Measurements from ENCODE around the gene CLSTN1. TPM values are rescaled to one million over a fixed set of nuclear protein-coding genes. Genes with fewer than 3 reads are reported as not detected.

Gene CLSTN1
- total RNA-seq, 1 donor from 2014 or later = 75.4 TPM

- peaks cover 3% of the 10 kb centered on the region for H3K27me3 Mint-ChIP-seq (ENCODE audit: insufficient read depth, low read depth)
- no peak overlapping the region for H2AFZ ChIP-seq (replicated peaks)
- peaks cover 7% of the 10 kb centered on the region for H3F3A ChIP-seq (ENCODE audit: low read depth)
- no peaks in the 10 kb centered on the region for H4K20me1 ChIP-seq (ENCODE audit: low read depth)
- H3K9ac ChIP-seq = no peak overlapping the region
- TF ChIP-seq EZH2 (IDR thresholded peaks at IDR 0.05) = no peak
- no peaks in the 10 kb centered on the region for H3K4me1 ChIP-seq
- no peak overlapping the region for H3K27ac ChIP-seq
- no peaks in the 10 kb centered on the region for H3K36me3 ChIP-seq
- DNase-seq (ENCODE audit: low spot score) = no peak
- no peaks in the 10 kb centered on the region for H3K79me2 ChIP-seq (ENCODE audit: low read depth)
- no peaks in the 10 kb centered on the region for H3K9me3 ChIP-seq (ENCODE audit: low read depth)
- no peaks in the 10 kb centered on the region for H3K4me1 Mint-ChIP-seq
- no peak overlapping the region for H3K4me3 ChIP-seq
- H3K27ac Mint-ChIP-seq = no peak overlapping the region
- H3K9me3 Mint-ChIP-seq = no peaks in the 10 kb centered on the region
- H3K4me2 ChIP-seq = no peak overlapping the region
- H3K36me3 Mint-ChIP-seq = no peaks in the 10 kb centered on the region
- H3K4me3 Mint-ChIP-seq = no peak overlapping the region
- H3K27me3 ChIP-seq = no peaks in the 10 kb centered on the region
Observed at GRCh38 chr1:9711466-9712020, 112.2 kb downstream of the CLSTN1 start.

DNA sequence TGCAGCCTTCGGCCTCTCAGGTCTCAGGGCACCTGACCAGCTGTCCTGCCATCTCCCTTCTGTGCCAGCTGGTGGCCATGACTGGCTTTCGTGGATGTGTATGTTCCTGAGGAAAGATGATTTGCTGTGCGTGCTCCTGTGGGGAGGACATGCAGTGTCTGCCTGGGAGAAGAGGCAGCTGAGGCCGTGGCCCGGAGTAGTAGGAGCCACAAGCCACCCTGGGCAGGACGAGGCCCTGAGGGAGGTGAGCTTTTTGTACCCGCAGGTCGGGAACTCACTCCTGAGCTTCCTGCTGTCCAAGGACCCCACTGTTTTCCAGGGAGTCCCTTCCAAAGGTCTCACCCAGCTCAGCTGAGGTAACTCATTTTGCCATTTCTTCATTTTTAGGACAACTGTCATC lies 113.7 kb downstream of the CLSTN1 start:
- no peaks in the 10 kb centered on the region for H3K36me3 Mint-ChIP-seq
- no peaks in the 10 kb centered on the region for H3K9me3 Mint-ChIP-seq
- H3K4me3 ChIP-seq = no peak overlapping the region
- no peak overlapping the region for H3K27ac Mint-ChIP-seq
- no peak overlapping the region for H3K4me2 ChIP-seq
- H3K4me1 Mint-ChIP-seq = no peaks in the 10 kb centered on the region
- no peaks in the 10 kb centered on the region for H3K9me3 ChIP-seq (ENCODE audit: low read depth)
- no peaks in the 10 kb centered on the region for H3K79me2 ChIP-seq (ENCODE audit: low read depth)
- no peaks in the 10 kb centered on the region for H3K36me3 ChIP-seq
- no peak for TF ChIP-seq EZH2 (IDR thresholded peaks at IDR 0.05)
- no peak for TF ChIP-seq EZH2phosphoT487 (IDR thresholded peaks at IDR 0.05)
- TF ChIP-seq CTCF (IDR thresholded peaks at IDR 0.05) = no peak
- peaks cover 7% of the 10 kb centered on the region for H3F3A ChIP-seq (ENCODE audit: low read depth)
- H3K4me1 ChIP-seq = no peaks in the 10 kb centered on the region
- peaks cover 6% of the 10 kb centered on the region for H3K27me3 Mint-ChIP-seq (ENCODE audit: insufficient read depth, low read depth)
- H2AFZ ChIP-seq (replicated peaks) = no peak overlapping the region
- H3K27me3 ChIP-seq = no peaks in the 10 kb centered on the region
- H4K20me1 ChIP-seq (ENCODE audit: low read depth) = no peaks in the 10 kb centered on the region
- H3K4me3 Mint-ChIP-seq = no peak overlapping the region
- no peak overlapping the region for H3K27ac ChIP-seq
- DNase-seq (ENCODE audit: low spot score) = peak; percentile 1
- H3K9ac ChIP-seq = no peak overlapping the region

DNA sequence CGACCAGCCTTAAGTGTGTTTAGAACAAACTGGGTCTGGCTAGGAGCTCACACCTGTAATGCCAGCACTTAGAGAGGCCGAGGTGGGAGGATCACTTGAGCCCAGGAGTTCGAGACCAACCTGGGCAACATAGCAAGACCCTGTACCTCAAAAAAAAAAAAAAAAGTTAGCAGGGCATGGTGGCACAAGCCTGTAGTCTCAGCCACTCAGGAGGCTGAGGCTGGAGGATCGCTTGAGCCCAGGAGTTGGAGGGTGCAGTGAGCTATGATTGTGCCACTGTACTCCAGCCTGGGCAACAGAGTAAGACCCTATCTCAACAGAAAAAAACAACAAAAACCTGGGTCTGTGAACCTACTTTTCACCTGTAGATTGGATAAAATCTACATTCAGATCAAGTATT lies 117.6 kb downstream of the CLSTN1 start:
- Histone ChIP-seq H3K27me3 (no peaks in the 10 kb centered on the region), H3K9me3 (ENCODE audit: low read depth) (no peaks in the 10 kb centered on the region), H4K20me1 (ENCODE audit: low read depth) (no peaks in the 10 kb centered on the region), H3K27ac (no peak overlapping the region), H3K9ac (no peak overlapping the region), H3K36me3 (no peaks in the 10 kb centered on the region), H3K4me1 (no peaks in the 10 kb centered on the region), H3K79me2 (ENCODE audit: low read depth) (no peaks in the 10 kb centered on the region), H2AFZ (replicated peaks) (no peak overlapping the region), H3F3A (ENCODE audit: low read depth) (no peaks in the 10 kb centered on the region), H3K4me2 (no peak overlapping the region), H3K4me3 (no peak overlapping the region)
- Mint-ChIP-seq H3K9me3 (peaks cover 6% of the 10 kb centered on the region), H3K4me1 (peaks cover under 1% of the 10 kb centered on the region), H3K4me3 (no peak overlapping the region), H3K27me3 (ENCODE audit: insufficient read depth, low read depth) (peaks cover 6% of the 10 kb centered on the region), H3K27ac (no peak overlapping the region), H3K36me3 (no peaks in the 10 kb centered on the region)
- DNase-seq (ENCODE audit: low spot score) = no peak
- TF ChIP-seq EZH2phosphoT487 (IDR thresholded peaks at IDR 0.05) (no peak), EZH2 (IDR thresholded peaks at IDR 0.05) (no peak), CTCF (IDR thresholded peaks at IDR 0.05) (no peak)

GRCh38 chr1:9705337-9706093 lies 118.2 kb downstream of the CLSTN1 start:
- Mint-ChIP-seq H3K9me3 (peaks cover 6% of the 10 kb centered on the region), H3K36me3 (no peaks in the 10 kb centered on the region), H3K4me1 (peaks cover 7% of the 10 kb centered on the region), H3K4me3 (no peak overlapping the region), H3K27me3 (ENCODE audit: insufficient read depth, low read depth) (peaks cover 6% of the 10 kb centered on the region), H3K27ac (no peak overlapping the region)
- H2AFZ ChIP-seq (replicated peaks) = no peak overlapping the region
- no peak overlapping the region for H3K27ac ChIP-seq
- no peaks in the 10 kb centered on the region for H3K79me2 ChIP-seq (ENCODE audit: low read depth)
- H3K36me3 ChIP-seq = no peaks in the 10 kb centered on the region
- no peaks in the 10 kb centered on the region for H3F3A ChIP-seq (ENCODE audit: low read depth)
- no peak for TF ChIP-seq CTCF (IDR thresholded peaks at IDR 0.05)
- TF ChIP-seq EZH2phosphoT487 (IDR thresholded peaks at IDR 0.05) = no peak
- no peak for TF ChIP-seq EZH2 (IDR thresholded peaks at IDR 0.05)
- H3K9me3 ChIP-seq (ENCODE audit: low read depth) = no peaks in the 10 kb centered on the region
- H3K27me3 ChIP-seq = no peaks in the 10 kb centered on the region
- no peak overlapping the region for H3K4me3 ChIP-seq
- no peak for DNase-seq (ENCODE audit: low spot score)
- H3K4me2 ChIP-seq = no peak overlapping the region
- no peaks in the 10 kb centered on the region for H3K4me1 ChIP-seq
- H3K9ac ChIP-seq = no peak overlapping the region
- H4K20me1 ChIP-seq (ENCODE audit: low read depth) = no peaks in the 10 kb centered on the region

Data from neural progenitor cell (in vitro differentiated cells).